HepG2 (cell line): ENCODE measurements around the gene RGSL1. TPM values are rescaled to one million over a fixed set of nuclear protein-coding genes. Genes with fewer than 3 reads are reported as not detected.

ENCODE experiments used
- CREB1 ChIP-seq, 2 experiments: fragments of 450-650 bp in 1 of 2; IDR thresholded peaks; 2 replicates each; pipeline ENCODE4 v1.6.1; 2016 to 2017; ENCODE audit warnings: control low read depth in 1 of 2, mild to moderate bottlenecking in 1 of 2, missing compliant biosample characterization in 1 of 2, missing genetic modification characterization in 1 of 2
- DNMT1 ChIP-seq: sonication (generic); formaldehyde crosslinking; IDR thresholded peaks from 2 replicates; pipeline ENCODE4 v1.5.1; 2020; ENCODE audit warnings: mild to moderate bottlenecking, missing genetic modification reagents
- ESRRA ChIP-seq: sonication (generic); formaldehyde crosslinking; IDR thresholded peaks from 2 replicates; pipeline ENCODE4 v1.5.1; 2020; ENCODE audit warnings: mild to moderate bottlenecking, low read depth, missing genetic modification reagents
- ETV6 ChIP-seq: sonication (generic); formaldehyde crosslinking; conservative IDR thresholded peaks from 2 replicates; pipeline ENCODE4 v1.4.0; 2020; ENCODE audit warnings: missing genetic modification reagents
- GMEB2 ChIP-seq: IDR thresholded peaks from 2 replicates; pipeline ENCODE4 v1.6.1; 2016; ENCODE audit warnings: missing biosample characterization, missing genetic modification reagents, low read depth
- PAXIP1 ChIP-seq: sonication (generic); formaldehyde crosslinking; conservative IDR thresholded peaks from 2 replicates; pipeline ENCODE4 v1.4.0; 2020; ENCODE audit warnings: mild to moderate bottlenecking, missing genetic modification reagents, moderate library complexity
- RORA ChIP-seq: sonication (generic); formaldehyde crosslinking; IDR thresholded peaks from 2 replicates; pipeline ENCODE4 v1.5.0; 2020; ENCODE audit warnings: mild to moderate bottlenecking, missing genetic modification reagents, moderate library complexity
- SMC3 ChIP-seq: IDR thresholded peaks from 2 replicates; pipeline ENCODE4 v1.6.1; 2011; ENCODE audit warnings: low read length, improper control_type of control experiment
- TBX2 ChIP-seq: sonication (generic); formaldehyde crosslinking; IDR thresholded peaks from 2 replicates; pipeline ENCODE4 v1.5.0; 2020; ENCODE audit warnings: missing genetic modification reagents, mild to moderate bottlenecking, borderline replicate concordance
- ZNF281 ChIP-seq: sonication (generic); formaldehyde crosslinking; IDR thresholded peaks from 2 replicates; pipeline ENCODE4 v1.4.0; 2020; ENCODE audit warnings: missing genetic modification reagents, borderline replicate concordance
- ZNF572 ChIP-seq: sonication (generic); formaldehyde crosslinking; IDR thresholded peaks from 2 replicates; pipeline ENCODE4 v1.5.1; 2020; ENCODE audit warnings: mild to moderate bottlenecking, missing genetic modification reagents
- ZNF629 ChIP-seq: sonication (generic); formaldehyde crosslinking; conservative IDR thresholded peaks from 2 replicates; pipeline ENCODE4 v1.5.0; 2020; ENCODE audit warnings: missing genetic modification reagents
- ZNF891 ChIP-seq: sonication (generic); formaldehyde crosslinking; IDR thresholded peaks from 2 replicates; pipeline ENCODE4 v1.5.0; 2020; ENCODE audit warnings: mild to moderate bottlenecking, missing genetic modification reagents
- polyA plus RNA-seq, 8 experiments: library from polyadenylated mRNA; depleted of rRNA in 3 of 8; stranded (reverse) in 7 of 8; unstranded in 1 of 8; fragments of >200 nt; fragmentation: Illumina TruSeq in 4 of 8; extraction: Trizol in 4 of 8; gene quantifications; 2 replicates each; pipeline versions ENCODE4 v1.2.1 to v1.2.3, GENCODE V29; 2011 to 2016; ENCODE audit warnings: low read depth in 4 of 8, missing spikeins in 1 of 8, mixed read lengths in 1 of 8; ENCODE audit not compliant: insufficient read depth in 1 of 8
- total RNA-seq, 5 experiments: library from RNA; depleted of rRNA; stranded (reverse); fragments of >200 nt; fragmentation: Illumina TruSeq; extraction: Trizol; gene quantifications; 2 replicates each; pipeline ENCODE4 v1.2.3, GENCODE V29; 2016; ENCODE audit warnings: low read depth in 1 of 5
- TF ChIP-seq, protein P1 (sequence below): sonication (generic); formaldehyde crosslinking; IDR thresholded peaks from 2 replicates; pipeline ENCODE4 v1.4.0; 2020; ENCODE audit warnings: mild to moderate bottlenecking, missing genetic modification reagents, borderline replicate concordance
- TF ChIP-seq, protein P2 (sequence below): sonication (generic); formaldehyde crosslinking; IDR thresholded peaks from 2 replicates; pipeline ENCODE4 v1.4.0; 2020; ENCODE audit warnings: mild to moderate bottlenecking, low read depth, missing genetic modification reagents

The RGSL1 gene
- total and polyA plus RNA-seq, 2 of the 13 experiments (the other 11 are each of a cell fraction or from before 2014, with no cell fraction given): not detected

DNA sequence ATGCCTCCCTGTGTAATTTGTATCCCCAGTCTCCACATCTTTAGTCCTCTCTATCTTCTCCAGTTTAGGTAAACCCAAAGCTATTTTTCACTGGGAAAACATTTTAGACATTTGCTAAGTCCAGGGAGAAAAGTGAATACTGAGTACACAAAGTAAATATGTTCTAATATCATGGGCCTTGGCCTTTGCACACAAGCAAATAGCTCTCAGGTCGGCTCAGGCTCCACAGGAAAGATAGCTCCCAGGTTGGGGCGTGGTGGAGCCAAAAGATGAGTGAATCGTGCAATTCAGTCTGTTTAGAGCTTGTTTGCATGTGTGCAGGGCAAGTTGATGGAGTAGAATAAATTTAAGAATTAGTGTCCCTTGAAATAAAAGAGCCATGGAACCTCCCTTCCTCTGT, 7.9 kb downstream of the RGSL1 start (continued):
- TF ChIP-seq, protein P1, sequence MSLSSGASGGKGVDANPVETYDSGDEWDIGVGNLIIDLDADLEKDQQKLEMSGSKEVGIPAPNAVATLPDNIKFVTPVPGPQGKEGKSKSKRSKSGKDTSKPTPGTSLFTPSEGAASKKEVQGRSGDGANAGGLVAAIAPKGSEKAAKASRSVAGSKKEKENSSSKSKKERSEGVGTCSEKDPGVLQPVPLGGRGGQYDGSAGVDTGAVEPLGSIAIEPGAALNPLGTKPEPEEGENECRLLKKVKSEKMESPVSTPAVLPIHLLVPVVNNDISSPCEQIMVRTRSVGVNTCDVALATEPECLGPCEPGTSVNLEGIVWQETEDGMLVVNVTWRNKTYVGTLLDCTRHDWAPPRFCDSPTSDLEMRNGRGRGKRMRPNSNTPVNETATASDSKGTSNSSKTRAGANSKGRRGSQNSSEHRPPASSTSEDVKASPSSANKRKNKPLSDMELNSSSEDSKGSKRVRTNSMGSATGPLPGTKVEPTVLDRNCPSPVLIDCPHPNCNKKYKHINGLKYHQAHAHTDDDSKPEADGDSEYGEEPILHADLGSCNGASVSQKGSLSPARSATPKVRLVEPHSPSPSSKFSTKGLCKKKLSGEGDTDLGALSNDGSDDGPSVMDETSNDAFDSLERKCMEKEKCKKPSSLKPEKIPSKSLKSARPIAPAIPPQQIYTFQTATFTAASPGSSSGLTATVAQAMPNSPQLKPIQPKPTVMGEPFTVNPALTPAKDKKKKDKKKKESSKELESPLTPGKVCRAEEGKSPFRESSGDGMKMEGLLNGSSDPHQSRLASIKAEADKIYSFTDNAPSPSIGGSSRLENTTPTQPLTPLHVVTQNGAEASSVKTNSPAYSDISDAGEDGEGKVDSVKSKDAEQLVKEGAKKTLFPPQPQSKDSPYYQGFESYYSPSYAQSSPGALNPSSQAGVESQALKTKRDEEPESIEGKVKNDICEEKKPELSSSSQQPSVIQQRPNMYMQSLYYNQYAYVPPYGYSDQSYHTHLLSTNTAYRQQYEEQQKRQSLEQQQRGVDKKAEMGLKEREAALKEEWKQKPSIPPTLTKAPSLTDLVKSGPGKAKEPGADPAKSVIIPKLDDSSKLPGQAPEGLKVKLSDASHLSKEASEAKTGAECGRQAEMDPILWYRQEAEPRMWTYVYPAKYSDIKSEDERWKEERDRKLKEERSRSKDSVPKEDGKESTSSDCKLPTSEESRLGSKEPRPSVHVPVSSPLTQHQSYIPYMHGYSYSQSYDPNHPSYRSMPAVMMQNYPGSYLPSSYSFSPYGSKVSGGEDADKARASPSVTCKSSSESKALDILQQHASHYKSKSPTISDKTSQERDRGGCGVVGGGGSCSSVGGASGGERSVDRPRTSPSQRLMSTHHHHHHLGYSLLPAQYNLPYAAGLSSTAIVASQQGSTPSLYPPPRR (CRISPR knock-in tag): peak; percentile 52; the same call in 1 of the 2 replicates
- 0 out of 2 replicates have a peak, but pooled peaks have one; percentile 37 for TF ChIP-seq TBX2 (CRISPR knock-in tag)
- TF ChIP-seq ETV6 (CRISPR knock-in tag): no peak
- TF ChIP-seq ZNF572: no peak
- TF ChIP-seq CREB1 (IDR thresholded peaks at IDR 0.05): no peak
- no peak for TF ChIP-seq CREB1 (CRISPR knock-in tag; IDR thresholded peaks at IDR 0.05)
- TF ChIP-seq PAXIP1 (CRISPR knock-in tag): peak; percentile 85
- no peak for TF ChIP-seq SMC3
- peak; percentile 28 for TF ChIP-seq ZNF629 (CRISPR knock-in tag)
- no peak for TF ChIP-seq ZNF281 (CRISPR knock-in tag)
- TF ChIP-seq ESRRA (CRISPR knock-in tag): no peak
- TF ChIP-seq, protein P2, sequence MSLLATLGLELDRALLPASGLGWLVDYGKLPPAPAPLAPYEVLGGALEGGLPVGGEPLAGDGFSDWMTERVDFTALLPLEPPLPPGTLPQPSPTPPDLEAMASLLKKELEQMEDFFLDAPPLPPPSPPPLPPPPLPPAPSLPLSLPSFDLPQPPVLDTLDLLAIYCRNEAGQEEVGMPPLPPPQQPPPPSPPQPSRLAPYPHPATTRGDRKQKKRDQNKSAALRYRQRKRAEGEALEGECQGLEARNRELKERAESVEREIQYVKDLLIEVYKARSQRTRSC: no peak
- TF ChIP-seq RORA (CRISPR knock-in tag): no peak
- TF ChIP-seq ZNF891 (CRISPR knock-in tag): no peak
- TF ChIP-seq GMEB2 (CRISPR knock-in tag): no peak
- no peak for TF ChIP-seq DNMT1 (CRISPR knock-in tag)
